ENCODE measurements around the gene PPP6R2. TPM values are rescaled to one million over a fixed set of nuclear protein-coding genes. Genes with fewer than 3 reads are reported as not detected.
"Not testable (repeated sequence)": the region's sequence is repeated elsewhere in the genome, so short reads cannot be mapped to it uniquely, and the experiment has no call there.

Gene PPP6R2
- total RNA-seq, 4 donors from 2014 or later = 65.7 to 103 (median 74.0) TPM

DNA sequence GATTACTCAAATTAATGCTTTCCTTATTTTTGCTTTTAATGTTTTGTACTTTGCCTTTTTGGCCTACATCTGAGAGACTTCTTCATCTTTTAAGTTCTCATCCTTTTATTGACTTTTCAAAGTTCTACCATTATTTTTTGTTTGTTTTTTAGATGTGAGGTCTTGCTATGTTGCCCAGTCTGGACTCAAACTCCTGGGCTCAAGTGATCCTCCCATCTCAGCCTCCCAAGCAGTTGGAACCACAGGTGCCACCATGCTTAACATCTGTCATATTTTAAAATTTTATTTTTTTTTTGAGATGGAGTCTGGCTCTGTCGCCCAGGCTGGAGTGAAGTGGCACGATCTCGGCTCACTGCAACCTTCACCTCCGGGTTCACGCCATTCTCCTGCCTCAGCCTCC is 57.8 kb downstream of the PPP6R2 start:
- Histone ChIP-seq H3K27ac (peak overlapping the region in 2 of 3 donors; percentile 78 to 93), H3K9me3 (no peaks in the 10 kb centered on the region), H3K36me3 (no peaks in the 10 kb centered on the region), H3K4me1 (peaks cover 27 to 31% of the 10 kb centered on the region in 2 donors), H3K27me3 (no peaks in the 10 kb centered on the region), H3K4me3 (replicated peaks in 1 of 3) (no peak overlapping the region)
- 98% methylated on average over 5 of the region's 5 CpGs for WGBS, 2 donors
- intact Hi-C loops (cut with DNase I) = no loop called here
- DNase-seq = no peak
- no peak for TF ChIP-seq POLR2A (IDR thresholded peaks at IDR 0.05)
- TF ChIP-seq, protein P1, sequence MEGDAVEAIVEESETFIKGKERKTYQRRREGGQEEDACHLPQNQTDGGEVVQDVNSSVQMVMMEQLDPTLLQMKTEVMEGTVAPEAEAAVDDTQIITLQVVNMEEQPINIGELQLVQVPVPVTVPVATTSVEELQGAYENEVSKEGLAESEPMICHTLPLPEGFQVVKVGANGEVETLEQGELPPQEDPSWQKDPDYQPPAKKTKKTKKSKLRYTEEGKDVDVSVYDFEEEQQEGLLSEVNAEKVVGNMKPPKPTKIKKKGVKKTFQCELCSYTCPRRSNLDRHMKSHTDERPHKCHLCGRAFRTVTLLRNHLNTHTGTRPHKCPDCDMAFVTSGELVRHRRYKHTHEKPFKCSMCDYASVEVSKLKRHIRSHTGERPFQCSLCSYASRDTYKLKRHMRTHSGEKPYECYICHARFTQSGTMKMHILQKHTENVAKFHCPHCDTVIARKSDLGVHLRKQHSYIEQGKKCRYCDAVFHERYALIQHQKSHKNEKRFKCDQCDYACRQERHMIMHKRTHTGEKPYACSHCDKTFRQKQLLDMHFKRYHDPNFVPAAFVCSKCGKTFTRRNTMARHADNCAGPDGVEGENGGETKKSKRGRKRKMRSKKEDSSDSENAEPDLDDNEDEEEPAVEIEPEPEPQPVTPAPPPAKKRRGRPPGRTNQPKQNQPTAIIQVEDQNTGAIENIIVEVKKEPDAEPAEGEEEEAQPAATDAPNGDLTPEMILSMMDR (IDR thresholded peaks at IDR 0.05) = no peak

GRCh38 chr22:50401907-50402306 is 58.8 kb downstream of the PPP6R2 start:
- peaks cover 27 to 31% of the 10 kb centered on the region in 2 donors for H3K4me1 ChIP-seq
- peak overlapping the region in 1 of 3 donors; percentile 20 for H3K27ac ChIP-seq
- 97 to 98% methylated on average over 4 of the region's 4 CpGs for WGBS, 2 donors
- TF ChIP-seq, protein P1 (IDR thresholded peaks at IDR 0.05) = no peak
- no peak for TF ChIP-seq POLR2A (IDR thresholded peaks at IDR 0.05)
- H3K4me3 ChIP-seq (replicated peaks in 1 of 3) = no peak overlapping the region
- intact Hi-C loops (cut with DNase I) = no loop called here
- H3K9me3 ChIP-seq = no peaks in the 10 kb centered on the region
- peaks cover 4% of the 10 kb centered on the region in 2 donors for H3K36me3 ChIP-seq
- DNase-seq = no peak
- no peaks in the 10 kb centered on the region for H3K27me3 ChIP-seq

GRCh38 chr22:50403701-50404101 is 60.6 kb downstream of the PPP6R2 start:
- TF ChIP-seq POLR2A (IDR thresholded peaks at IDR 0.05) = no peak
- H3K4me1 ChIP-seq = peaks cover 24 to 26% of the 10 kb centered on the region in 2 donors
- no peaks in the 10 kb centered on the region for H3K9me3 ChIP-seq
- 31 to 35% methylated on average over 8 of the region's 8 CpGs for WGBS, 2 donors
- H3K27ac ChIP-seq = peak overlapping the region; percentile 56 to 76 (median 66)
- peaks cover 11 to 17% of the 10 kb centered on the region in 2 donors for H3K36me3 ChIP-seq
- no peaks in the 10 kb centered on the region for H3K27me3 ChIP-seq
- intact Hi-C loops (cut with DNase I) = no loop called here
- H3K4me3 ChIP-seq (replicated peaks in 1 of 3) = no peak overlapping the region
- DNase-seq = peak; percentile 61 to 68

GRCh38 chr22:50406416-50407170 is 63.5 kb downstream of the PPP6R2 start:
- Histone ChIP-seq H3K4me1 (peaks cover 12% of the 10 kb centered on the region in 2 donors), H3K27ac (peak overlapping the region; percentile 20 to 83 (median 50)), H3K9me3 (no peaks in the 10 kb centered on the region), H3K27me3 (no peaks in the 10 kb centered on the region), H3K4me3 (replicated peaks in 1 of 3) (no peak overlapping the region), H3K36me3 (peaks cover 17% of the 10 kb centered on the region in 2 donors)
- intact Hi-C loops (cut with DNase I) = no loop called here
- 89 to 92% methylated on average over 25 of the region's 25 CpGs for WGBS, 2 donors
- TF ChIP-seq POLR2A (IDR thresholded peaks at IDR 0.05) = no peak
- TF ChIP-seq, protein P1 (IDR thresholded peaks at IDR 0.05) = no peak
- peak; percentile 17 to 25 for DNase-seq

GRCh38 chr22:50408311-50408710 is 65.2 kb downstream of the PPP6R2 start:
- H3K36me3 ChIP-seq = peaks cover 17% of the 10 kb centered on the region in 2 donors
- no peak overlapping the region for H3K27ac ChIP-seq
- no peaks in the 10 kb centered on the region for H3K27me3 ChIP-seq
- intact Hi-C loops (cut with DNase I) = no loop called here
- H3K4me3 ChIP-seq (replicated peaks in 1 of 3) = no peak overlapping the region
- no peak for DNase-seq
- H3K9me3 ChIP-seq = no peaks in the 10 kb centered on the region
- TF ChIP-seq, protein P1 (IDR thresholded peaks at IDR 0.05) = no peak
- no peak for TF ChIP-seq POLR2A (IDR thresholded peaks at IDR 0.05)
- 96% methylated on average over 13 of the region's 13 CpGs for WGBS, 2 donors
- peaks cover 9 to 10% of the 10 kb centered on the region in 2 donors for H3K4me1 ChIP-seq

DNA sequence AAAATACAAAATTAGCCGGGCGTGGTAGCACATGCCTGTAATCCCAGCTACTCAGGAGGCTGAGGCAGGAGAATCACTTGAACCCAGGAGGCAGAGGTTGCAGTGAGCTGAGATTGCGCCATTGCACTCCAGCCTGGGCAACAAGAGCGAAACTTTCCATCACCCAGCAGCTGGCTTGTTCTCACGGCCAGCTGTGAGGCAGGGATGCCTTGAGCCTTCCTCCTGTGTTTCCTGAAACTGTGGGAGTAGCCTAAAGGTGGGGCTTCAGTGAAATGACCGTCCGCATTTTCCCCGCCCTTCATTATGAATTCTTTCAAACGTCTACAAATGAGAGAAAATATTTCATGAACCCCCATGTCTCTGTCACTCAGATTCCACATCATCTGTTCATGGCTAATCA is 65.8 kb downstream of the PPP6R2 start:
- DNase-seq; H3K4me3 ChIP-seq (replicated peaks in 1 of 3); H3K9me3 ChIP-seq; H3K4me1 ChIP-seq; H3K27ac ChIP-seq; H3K27me3 ChIP-seq; intact Hi-C loops (cut with DNase I): not testable (repeated sequence)
- 82 to 83% methylated on average over 8 to 9 of the region's 9 CpGs for WGBS, 2 donors
- peaks cover 17 to 18% of the 10 kb centered on the region in 2 donors for H3K36me3 ChIP-seq

Data from thyroid gland (tissue), 4 donors.